NCI-H82 treated with DMSO at 0.1 percent for 48 hours (cell line): Measurements from ENCODE around the gene CCNL2.

ENCODE experiments used
- DNase-seq: peaks from one replicate; lab custom pipeline; 2025; ENCODE audit not compliant: unreplicated experiment; lab: John Stamatoyannopoulos, UW

Gene CCNL2

DNA sequence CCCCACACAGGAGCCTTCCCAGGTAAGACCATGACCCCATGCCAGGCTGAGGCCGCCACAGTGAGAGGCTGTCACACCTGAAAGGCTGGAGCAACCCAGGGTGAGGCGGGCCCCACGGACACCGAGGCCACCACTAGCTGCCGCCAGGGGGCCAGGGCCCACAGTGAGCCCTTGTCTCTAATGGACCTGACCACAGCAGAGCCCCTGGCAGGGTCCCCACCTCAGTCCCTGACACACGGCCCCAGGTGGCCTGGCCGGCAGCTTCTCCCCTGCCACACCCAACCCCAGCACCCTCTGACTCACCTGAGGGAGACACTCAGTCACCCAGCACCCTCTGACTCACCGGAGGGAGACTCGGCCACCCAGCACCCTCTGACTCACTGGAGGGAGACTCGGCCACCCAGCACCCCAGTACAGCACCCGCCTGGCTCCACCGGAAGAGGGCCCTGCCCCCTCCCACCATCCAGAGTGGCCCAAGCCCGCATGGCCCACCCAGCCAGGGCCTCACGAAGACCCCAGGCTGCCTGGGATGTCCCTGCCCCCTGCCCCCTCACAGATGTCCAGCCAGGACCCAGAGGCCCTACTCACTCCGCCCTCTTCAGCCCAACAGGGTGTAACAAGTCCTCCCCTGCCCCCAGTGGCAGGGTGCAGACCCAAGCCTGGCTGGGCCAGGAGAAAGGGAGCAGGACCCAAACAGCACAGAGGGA is 54.3 kb downstream of the CCNL2 start:
- DNase-seq, result no peak

DNA sequence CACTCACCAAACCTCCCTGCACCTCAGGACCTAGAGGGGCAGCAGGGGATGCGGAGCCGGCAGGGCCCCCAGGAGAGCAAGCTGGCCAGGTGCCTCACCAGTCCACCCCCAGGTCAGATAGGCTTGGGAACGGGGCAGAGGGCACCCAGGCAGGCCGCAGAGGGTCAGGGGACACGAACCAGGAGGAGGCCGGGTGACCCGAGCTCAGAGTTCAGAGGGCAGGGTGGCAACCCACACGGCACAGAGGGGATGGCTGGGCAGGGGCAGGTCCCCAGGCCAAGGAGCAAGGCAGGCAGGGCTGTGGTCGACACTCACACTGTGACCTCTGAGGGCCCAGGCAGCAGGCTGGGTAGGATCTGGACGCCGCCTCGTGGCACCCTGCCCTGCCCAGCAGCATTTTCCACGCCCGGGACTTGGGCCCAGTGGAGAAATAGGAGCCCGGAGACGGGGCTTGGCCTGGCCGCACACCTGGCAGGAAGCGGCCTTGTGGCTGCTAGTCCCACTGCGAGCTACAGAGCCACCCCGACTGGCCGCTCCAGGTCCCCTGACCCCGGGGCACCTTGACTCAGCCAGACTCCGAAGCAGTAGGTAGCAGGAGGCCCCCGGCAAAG is 55.2 kb downstream of the CCNL2 start:
- DNase-seq, result no peak

DNA sequence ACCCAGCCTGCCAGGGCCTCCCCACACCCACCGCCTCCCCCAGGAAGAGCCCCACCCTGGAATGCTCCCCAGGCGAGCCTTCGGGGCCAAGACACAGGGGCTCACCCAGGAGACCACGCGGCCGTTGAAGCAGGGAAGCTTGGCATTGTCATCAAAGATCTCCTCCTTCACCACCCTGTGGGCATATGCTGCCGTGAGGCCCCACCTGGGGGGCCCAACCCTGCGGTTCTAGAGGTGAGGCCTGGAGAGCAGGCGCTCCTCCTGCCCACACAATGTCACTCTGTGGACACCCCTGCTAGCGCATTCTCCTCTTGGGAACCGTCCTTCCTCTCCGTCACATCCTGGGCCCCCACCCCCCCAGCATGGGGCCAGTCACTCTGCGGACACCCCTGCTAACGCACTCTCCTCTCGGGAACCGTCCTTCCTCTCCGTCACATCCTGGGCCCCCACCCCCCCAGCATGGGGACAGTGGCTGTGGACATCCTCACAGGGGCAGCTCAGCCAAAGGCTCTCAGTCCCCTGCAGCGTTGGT is 56.5 kb downstream of the CCNL2 start:
- no peak for DNase-seq

DNA sequence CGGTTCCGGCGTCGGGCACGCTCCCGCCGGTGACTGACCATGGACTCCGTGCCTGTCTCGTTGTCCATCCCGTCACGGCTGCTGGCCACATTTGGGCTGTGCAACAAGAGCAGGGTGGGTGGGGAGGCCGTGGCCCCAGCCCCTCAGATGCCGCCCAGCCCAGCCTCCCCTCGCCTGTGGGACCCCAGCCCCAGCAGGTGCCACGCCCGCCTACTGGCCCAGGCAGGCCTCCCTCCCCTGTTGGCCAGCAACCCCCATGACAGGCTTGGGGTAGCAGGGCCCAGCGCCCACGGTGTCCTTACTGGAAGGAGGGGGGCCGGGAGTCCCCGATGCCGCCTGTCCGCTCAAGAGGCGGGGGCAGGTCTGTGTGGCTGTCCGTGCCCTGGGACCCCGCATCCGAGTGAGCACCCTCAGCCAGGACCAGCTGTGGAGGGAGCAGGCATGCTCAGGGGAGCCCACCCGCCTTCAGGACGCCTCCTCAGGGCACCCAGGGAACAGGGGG is 57.0 kb downstream of the CCNL2 start:
- no peak for DNase-seq

DNA sequence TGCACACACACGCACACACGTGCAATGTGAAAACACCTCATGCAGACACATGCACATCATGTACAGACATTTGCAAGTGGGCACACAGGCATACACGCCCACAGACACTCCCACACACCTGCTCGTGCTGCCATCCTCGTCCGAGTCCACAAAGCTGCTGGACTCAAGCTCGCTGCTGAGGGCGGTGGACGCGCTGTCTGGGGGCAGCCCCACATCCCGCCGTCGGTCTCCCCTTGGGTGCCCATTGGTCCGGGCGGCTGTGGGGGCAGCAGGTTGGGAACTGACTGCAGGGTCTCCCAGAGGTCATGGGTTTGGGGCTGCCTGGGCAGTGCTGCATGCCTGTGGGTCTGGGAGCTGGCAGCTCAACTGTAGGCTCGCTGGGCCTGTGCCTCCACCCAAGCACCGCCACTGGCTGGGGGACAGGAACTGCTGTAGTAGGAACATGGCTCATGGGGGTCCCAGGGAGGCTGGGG is 57.5 kb downstream of the CCNL2 start:
- no peak for DNase-seq

DNA sequence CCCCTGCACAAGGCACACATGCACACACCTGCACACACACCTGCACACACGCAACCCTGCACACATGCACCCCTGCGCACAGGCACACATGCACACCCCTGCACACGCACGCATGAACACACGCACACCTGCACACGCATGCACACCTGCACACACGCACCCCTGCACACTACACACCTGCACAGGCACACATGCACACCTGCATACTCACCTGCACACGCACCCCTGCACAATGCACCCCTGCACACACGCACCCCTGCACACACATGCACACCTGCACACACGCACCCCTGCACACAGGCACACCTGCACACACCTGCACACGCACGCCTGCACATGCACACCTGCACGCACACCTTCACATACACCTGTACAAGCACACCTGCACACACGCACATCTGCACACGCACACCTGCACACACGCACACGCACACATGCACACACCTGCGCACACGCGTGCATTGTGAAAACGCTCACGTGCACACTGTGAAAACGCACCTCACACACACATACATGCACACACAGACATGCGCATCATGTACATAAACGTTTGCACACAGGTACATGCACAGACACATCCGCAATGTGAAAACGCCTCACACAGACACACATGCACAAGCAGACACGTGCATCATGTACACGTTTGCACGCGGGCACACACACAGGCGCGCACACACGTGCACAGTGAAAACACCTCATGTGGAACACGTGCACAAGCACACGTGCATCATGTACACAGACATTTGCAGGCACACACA is 58.2 kb downstream of the CCNL2 start:
- DNase-seq, result no peak

DNA sequence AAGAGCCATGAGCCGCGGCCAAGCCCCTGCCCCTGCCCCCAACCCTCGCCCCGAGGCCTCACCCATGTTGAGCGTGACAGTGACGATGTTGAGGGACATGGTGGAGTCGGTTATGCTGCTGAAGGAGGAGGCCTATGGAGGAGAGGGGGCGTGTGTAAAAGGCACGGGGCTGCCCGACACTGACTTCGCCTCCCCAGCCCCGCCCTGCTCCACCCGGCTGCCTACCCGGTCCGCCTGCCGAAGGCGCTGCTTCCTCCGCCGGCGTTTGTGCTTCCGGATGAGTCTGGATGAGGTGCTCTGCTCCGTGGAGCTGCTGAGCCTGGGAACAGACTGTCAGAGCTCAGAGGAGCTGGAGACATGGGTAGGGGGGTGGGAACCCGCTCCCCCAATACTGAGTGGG is 59.0 kb downstream of the CCNL2 start:
- DNase-seq, result no peak

DNA sequence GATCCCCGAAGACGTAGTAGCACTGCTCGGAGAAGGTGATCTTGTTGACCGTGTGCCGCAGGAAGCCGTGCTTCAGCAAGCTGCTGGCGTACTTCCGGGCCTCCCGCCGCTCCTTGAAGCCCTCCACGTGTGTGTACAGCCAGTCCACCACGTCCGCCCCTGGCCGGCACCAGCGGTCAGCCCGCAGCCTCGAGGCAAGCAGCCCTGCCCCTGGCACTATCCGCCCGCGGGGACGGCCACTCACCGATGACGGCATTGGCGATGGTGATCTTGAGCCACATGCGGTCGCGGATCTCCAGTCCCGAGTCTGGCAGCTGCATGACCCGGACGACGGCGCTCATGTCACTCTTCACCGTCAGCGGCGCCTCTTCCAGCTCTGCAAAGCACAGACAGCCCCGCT is 60.9 kb downstream of the CCNL2 start:
- DNase-seq, result no peak

DNA sequence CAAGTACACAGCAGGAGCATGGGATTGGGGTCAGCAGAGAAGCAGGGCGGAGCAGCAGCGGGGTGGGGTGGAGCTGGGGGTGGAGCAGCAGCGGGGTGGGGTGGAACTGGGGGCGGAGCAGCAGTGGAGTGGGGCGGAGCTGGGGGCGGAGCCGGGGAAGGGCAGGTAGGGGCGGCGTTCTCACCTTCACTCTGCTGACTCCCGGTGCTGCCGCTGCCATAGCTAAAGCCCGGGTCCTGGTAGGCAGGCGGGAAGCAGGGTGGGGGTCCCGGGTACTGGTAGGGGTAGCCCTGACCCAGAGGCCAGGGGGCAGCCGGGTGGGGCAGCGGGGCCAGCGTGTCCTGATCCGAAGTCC is 61.4 kb downstream of the CCNL2 start:
- DNase-seq, result no peak

DNA sequence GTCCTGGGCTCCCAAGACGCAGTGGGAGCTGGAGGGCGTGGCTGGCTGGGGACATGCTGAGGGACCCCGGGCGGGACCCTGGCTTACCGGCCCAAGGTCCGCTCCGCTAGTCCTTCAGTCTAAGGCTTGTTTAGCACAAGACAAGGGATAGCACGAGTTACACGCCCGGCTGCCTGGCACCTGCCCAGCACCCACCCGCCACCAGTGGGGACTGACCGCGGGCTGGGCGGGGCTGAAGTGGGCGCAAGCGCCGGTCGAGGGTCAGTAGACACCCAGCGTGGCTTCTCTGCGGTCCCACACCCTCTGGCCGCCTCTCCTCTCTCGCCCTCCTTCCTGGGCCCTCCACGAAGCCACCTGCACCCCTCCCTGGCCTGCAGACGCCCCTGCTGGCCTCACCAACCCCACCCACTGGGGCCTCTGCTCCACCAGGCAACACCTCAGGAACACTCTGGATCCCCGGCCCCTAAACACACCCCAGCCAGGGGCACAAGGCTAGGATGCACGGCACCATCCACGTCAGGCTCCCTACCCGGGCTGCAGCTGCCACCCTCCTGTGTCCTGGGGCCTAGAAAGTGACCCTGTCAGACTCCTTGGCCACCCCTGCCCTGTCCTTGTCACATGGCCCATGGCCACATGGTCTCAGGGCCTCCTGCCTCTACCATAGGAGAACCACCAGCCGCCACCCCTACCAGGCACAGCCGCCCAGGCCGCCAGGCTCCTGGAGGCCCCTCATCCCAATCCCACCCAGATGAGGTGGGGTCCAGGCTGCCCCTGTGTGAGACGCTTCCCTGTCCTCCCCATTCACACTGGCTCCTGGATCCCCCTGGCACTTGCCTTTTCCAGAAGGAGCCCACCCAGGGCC is 62.0 kb downstream of the CCNL2 start:
- no peak for DNase-seq

DNA sequence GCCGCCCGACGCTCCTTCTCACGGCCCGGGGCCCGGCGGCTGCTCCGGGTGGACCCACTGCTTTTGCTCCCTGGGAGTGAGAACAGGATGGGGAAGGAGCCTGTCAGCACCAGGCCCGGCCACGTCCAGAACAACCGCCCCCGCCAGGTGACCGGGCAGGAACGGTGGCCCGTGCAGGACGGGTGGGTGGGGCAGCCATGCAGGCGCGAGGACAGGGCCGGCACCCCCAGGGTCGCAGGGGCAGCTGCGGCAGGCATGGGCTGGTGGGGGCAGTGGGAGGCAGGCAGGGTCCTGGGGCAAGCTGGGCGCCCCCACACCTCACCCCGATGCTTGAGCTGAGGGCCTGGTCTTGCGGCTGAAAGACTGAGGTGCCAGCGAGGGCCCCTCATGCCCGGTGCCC is 62.7 kb downstream of the CCNL2 start:
- DNase-seq, result no peak

DNA sequence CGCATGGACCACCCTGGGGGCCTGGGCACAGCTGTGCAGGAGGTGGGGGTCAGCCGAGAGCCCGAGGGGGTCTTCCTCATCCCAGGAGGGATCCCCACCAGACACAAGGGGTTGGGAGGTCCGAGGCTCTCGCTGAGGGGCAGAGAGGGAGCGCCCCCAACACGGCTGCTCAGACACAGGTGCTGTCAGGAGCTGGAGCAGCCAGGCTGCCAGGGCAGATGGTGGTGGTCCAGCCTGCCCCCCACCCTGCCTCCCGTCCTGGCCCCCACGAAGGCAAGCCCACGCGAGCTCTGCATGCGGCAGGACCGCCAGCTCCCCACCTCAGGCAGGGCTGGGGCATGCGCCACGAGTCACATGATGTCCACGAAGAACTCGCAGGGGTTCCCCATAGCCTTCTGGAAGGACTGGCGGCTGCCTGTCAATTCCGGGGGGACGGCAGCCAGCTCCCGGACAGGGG is 63.3 kb downstream of the CCNL2 start:
- DNase-seq, result no peak
